SH-SY5Y (cell line): Measurements from ENCODE around the gene CCNYL1.

ENCODE experiments used
- GATA2 ChIP-seq: IDR thresholded peaks from 2 replicates; pipeline ENCODE4 v1.6.1; 2011; ENCODE audit warnings: mild to moderate bottlenecking, low read depth, low read length
- GATA3 ChIP-seq: IDR thresholded peaks from 2 replicates; pipeline ENCODE4 v1.6.1; 2011; ENCODE audit warnings: low read depth, mild to moderate bottlenecking, low read length, moderate library complexity

DNA sequence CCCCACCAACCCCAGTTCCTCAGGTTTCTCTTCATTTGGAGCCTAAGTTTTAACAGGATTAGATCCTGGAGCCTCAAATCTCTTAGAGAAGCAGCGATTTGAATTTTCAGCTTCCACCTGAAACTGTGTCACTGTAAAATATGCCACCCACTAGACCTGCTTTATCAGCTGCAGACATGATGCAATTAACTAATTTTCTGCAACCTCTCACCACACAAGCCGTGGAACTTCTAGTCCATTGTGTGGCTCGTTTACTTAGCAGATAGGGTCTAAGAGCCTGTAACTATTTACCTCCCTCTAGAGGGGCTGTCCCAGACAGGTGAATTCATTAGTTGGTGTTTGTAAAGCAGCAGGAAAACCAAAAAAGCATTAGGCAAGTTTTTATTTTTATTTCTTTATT is 89.8 kb downstream of the CCNYL1 start:
- TF ChIP-seq GATA2 (no peak), GATA3 (no peak)
